K562 (cell line): ENCODE measurements around the gene BTF3L4. TPM values are rescaled to one million over a fixed set of nuclear protein-coding genes. Genes with fewer than 3 reads are reported as not detected.

Source experiments
- CREB1 ChIP-seq, 2 experiments: sonication (generic) in 1 of 2; formaldehyde crosslinking in 1 of 2; IDR thresholded peaks; 2 replicates each; pipeline versions ENCODE4 v1.6.1 to v1.8.0; 2012 to 2022; ENCODE audit warnings: inconsistent platforms in 1 of 2, mild to moderate bottlenecking in 1 of 2, missing genetic modification reagents in 1 of 2, moderate library complexity in 1 of 2
- ETV1 ChIP-seq: fragments of 450-650 bp; conservative IDR thresholded peaks from 2 replicates; pipeline ENCODE4 v1.6.1; 2016; ENCODE audit warnings: missing genetic modification characterization, control low read depth, low read depth, missing compliant biosample characterization
- FOXK1 ChIP-seq: sonication (generic); formaldehyde crosslinking; IDR thresholded peaks from 2 replicates; pipeline ENCODE4 v1.8.0; 2022; ENCODE audit warnings: missing genetic modification reagents, mild to moderate bottlenecking, borderline replicate concordance
- FOXP1 ChIP-seq: sonication (generic); formaldehyde crosslinking; IDR thresholded peaks from 2 replicates; pipeline ENCODE4 v1.8.0; 2022; ENCODE audit warnings: mild to moderate bottlenecking, missing genetic modification reagents
- HOXB6 ChIP-seq: fragments of 250-450 bp; sonication (Bioruptor Pico); IDR thresholded peaks from 2 replicates; pipeline ENCODE4 v1.5.1; 2022; ENCODE audit warnings: mild to moderate bottlenecking, borderline replicate concordance
- KAT2B ChIP-seq: IDR thresholded peaks from one replicate; pipeline ENCODE4 v1.6.1; 2012; ENCODE audit warnings: low read depth, mild to moderate bottlenecking, control low read depth, inconsistent platforms, low read length, moderate library complexity
- MAZ ChIP-seq, 2 experiments: fragments of 450-650 bp in 1 of 2; sonication (generic) in 1 of 2; formaldehyde crosslinking; IDR thresholded peaks in 1 of 2; conservative IDR thresholded peaks in 1 of 2; 2 replicates each; pipeline versions ENCODE4 v1.4.0 to v1.5.0; 2020; ENCODE audit warnings: mild to moderate bottlenecking in 1 of 2, missing genetic modification reagents in 1 of 2
- MEF2A ChIP-seq: IDR thresholded peaks from 2 replicates; pipeline ENCODE4 v1.6.1; 2011; ENCODE audit warnings: low read depth, mild to moderate bottlenecking, low read length, moderate library complexity; ENCODE audit not compliant: control insufficient read depth
- MITF ChIP-seq: IDR thresholded peaks from 2 replicates; pipeline ENCODE4 v1.6.1; 2014; ENCODE audit warnings: antibody characterized with exemption
- RBM17 ChIP-seq: fragments of 200-400 bp; formaldehyde crosslinking; IDR thresholded peaks from 2 replicates; pipeline ENCODE4 v1.6.1; 2017; ENCODE audit warnings: low read depth, mild to moderate bottlenecking, low read length, borderline replicate concordance
- SIRT6 ChIP-seq: IDR thresholded peaks from one replicate; pipeline ENCODE4 v1.6.1; 2012; ENCODE audit warnings: low read depth, mild to moderate bottlenecking, control low read depth, inconsistent platforms, low read length, moderate library complexity
- SMARCA5 ChIP-seq: fragments of 450-650 bp; IDR thresholded peaks from 2 replicates; pipeline ENCODE4 v1.6.1; 2016
- TGIF2 ChIP-seq: sonication (generic); formaldehyde crosslinking; IDR thresholded peaks from 2 replicates; pipeline ENCODE4 v1.8.1; 2022; ENCODE audit warnings: mild to moderate bottlenecking, missing genetic modification reagents, moderate library complexity
- ZBTB43 ChIP-seq: sonication (generic); formaldehyde crosslinking; IDR thresholded peaks from 2 replicates; pipeline ENCODE4 v1.8.0; 2023; ENCODE audit warnings: mild to moderate bottlenecking, missing genetic modification reagents
- ZNF12 ChIP-seq: sonication (generic); formaldehyde crosslinking; IDR thresholded peaks from 2 replicates; pipeline ENCODE4 v1.4.0; 2020; ENCODE audit warnings: mild to moderate bottlenecking, missing genetic modification reagents
- ZNF140 ChIP-seq: fragments of 250-450 bp; sonication (Bioruptor Pico); IDR thresholded peaks from 2 replicates; pipeline ENCODE4 v1.8.0; 2021; ENCODE audit warnings: moderate library complexity, mild to moderate bottlenecking, inconsistent platforms
- ZNF165 ChIP-seq: fragments of 250-450 bp; sonication (Bioruptor Pico); IDR thresholded peaks from 2 replicates; pipeline ENCODE4 v1.4.0; 2020; ENCODE audit warnings: borderline replicate concordance
- ZNF197 ChIP-seq: fragments of 200-800 bp; sonication (Bioruptor generic); IDR thresholded peaks from 2 replicates; pipeline ENCODE4 v1.6.1; 2016; ENCODE audit warnings: low read depth, missing genetic modification characterization, missing compliant biosample characterization
- ZNF511 ChIP-seq: sonication (generic); formaldehyde crosslinking; IDR thresholded peaks from 2 replicates; pipeline ENCODE4 v1.8.0; 2022; ENCODE audit warnings: mild to moderate bottlenecking, missing genetic modification reagents
- ZNF551 ChIP-seq: fragments of 250-450 bp; sonication (Bioruptor Pico); IDR thresholded peaks from 2 replicates; pipeline ENCODE4 v1.5.0; 2021; ENCODE audit warnings: mild to moderate bottlenecking, moderate library complexity
- ZNF589 ChIP-seq: fragments of 200-800 bp; sonication (Bioruptor generic); IDR thresholded peaks from 2 replicates; pipeline ENCODE4 v1.6.1; 2016; ENCODE audit warnings: low read depth, missing genetic modification characterization, missing compliant biosample characterization
- ZNF766 ChIP-seq: fragments of 200-800 bp; sonication (Bioruptor generic); conservative IDR thresholded peaks from 2 replicates; pipeline ENCODE4 v1.6.1; 2016; ENCODE audit warnings: missing genetic modification characterization, missing compliant biosample characterization
- polyA plus RNA-seq, 8 experiments: library from polyadenylated mRNA; depleted of rRNA in 4 of 8; stranded (reverse) in 5 of 8; unstranded in 3 of 8; fragments of >200 nt; fragmentation: Nextera tagmentation in 2 of 8; fragmentation: Illumina TruSeq in 1 of 8; extraction: Ambion mirVana in 2 of 8; extraction: Trizol in 1 of 8; gene quantifications; 2 replicates each; pipeline versions ENCODE4 v1.2.1 to v1.2.3, GENCODE V29; 2011 to 2014; ENCODE audit warnings: inconsistent platforms in 1 of 8, missing spikeins in 1 of 8
- total RNA-seq, 7 experiments: library from RNA; depleted of rRNA in 6 of 7; stranded (reverse); fragments of >200 nt in 6 of 7; fragmentation: Illumina TruSeq in 2 of 7; extraction: Trizol in 2 of 7; gene quantifications; 2 replicates each; pipeline versions ENCODE4 v1.2.1 to v1.2.3, GENCODE V29; 2011 to 2021; ENCODE audit warnings: low replicate concordance in 1 of 7

BTF3L4 gene
- total and polyA plus RNA-seq, 9 of the 15 experiments (the other 6 are each of a cell fraction or from before 2014, with no cell fraction given): 40.1 to 106 (median 88.8) TPM

GRCh38 chr1:52055066-52055865 is 829 bp upstream of the BTF3L4 start, which contains the start of gene TXNDC12 (continued):
- peak; percentile 35; the same call in 1 of the 2 replicates for TF ChIP-seq ZNF766 (CRISPR knock-in tag)
- TF ChIP-seq ZNF140 (CRISPR knock-in tag): no peak
- 0 out of 2 replicates have a peak, but pooled peaks have one; percentile 31 for TF ChIP-seq MITF
- TF ChIP-seq ZNF197 (CRISPR knock-in tag): 0 out of 2 replicates have a peak, but pooled peaks have one; percentile 47
- 0 out of 2 replicates have a peak, but pooled peaks have one; percentile 11 for TF ChIP-seq ZNF165 (CRISPR knock-in tag)
- TF ChIP-seq ZNF589 (CRISPR knock-in tag): no peak; the same call in 1 of the 2 replicates
- TF ChIP-seq ZNF511: peak; percentile 86
- no peak for TF ChIP-seq HOXB6 (CRISPR knock-in tag)
- peak in 1 of 2 experiments; percentile 50; a peak in 2 of 4 replicates for TF ChIP-seq MAZ (CRISPR knock-in tag; conservative IDR thresholded peaks at IDR 0.05 in 1 of 2, IDR thresholded peaks at IDR 0.05 in 1 of 2)
- TF ChIP-seq CREB1 (IDR thresholded peaks at IDR 0.05): peak; percentile 58; the same call in 1 of the 2 replicates
- no peak for TF ChIP-seq CREB1 (CRISPR knock-in tag; IDR thresholded peaks at IDR 0.05)
- TF ChIP-seq KAT2B: no peak
- TF ChIP-seq FOXK1 (CRISPR knock-in tag): no peak; the same call in 1 of the 2 replicates
- TF ChIP-seq SIRT6: no peak
- no peak for TF ChIP-seq MEF2A
- TF ChIP-seq RBM17: no peak
- TF ChIP-seq ZBTB43: 0 out of 2 replicates have a peak, but pooled peaks have one; percentile 75
- no peak for TF ChIP-seq ZNF551
- no peak for TF ChIP-seq SMARCA5
- TF ChIP-seq ETV1 (tag): peak; percentile 74
- TF ChIP-seq ZNF12 (CRISPR knock-in tag): peak; percentile 25; the same call in 1 of the 2 replicates
- no peak for TF ChIP-seq TGIF2 (CRISPR knock-in tag)
- 0 out of 2 replicates have a peak, but pooled peaks have one; percentile 40 for TF ChIP-seq FOXP1
